Ramos (cell line): ENCODE data around the gene FGF16.
"Not testable (repeated sequence)": the region's sequence is repeated elsewhere in the genome, so short reads cannot be mapped to it uniquely, and the experiment has no call there.

Experiments
- in situ Hi-C: fragments of 300-500 bp; cut with MboI; formaldehyde crosslinking; loops from one replicate; pipeline ENCODE4 v1.14.3; 2022; ENCODE audit warnings: low sequenced_read_pairs; ENCODE audit not compliant: unreplicated experiment

FGF16 gene

GRCh38 chrX:77444545-77444944 lies 2.6 kb upstream of the FGF16 start:
- in situ Hi-C loops: no loop called here

- in situ Hi-C loops: no loop called here
These were observed 1.1 kb upstream of the FGF16 start for GRCh38 chrX:77446029-77446585.

GRCh38 chrX:77447653-77448569 lies 722 bp downstream of the FGF16 start:
- in situ Hi-C loops: no loop called here

GRCh38 chrX:77450415-77450814 lies 3.2 kb downstream of the FGF16 start:
- in situ Hi-C loops: no loop called here

- in situ Hi-C loops: no loop called here
These were observed 3.8 kb downstream of the FGF16 start for GRCh38 chrX:77450996-77451395.

GRCh38 chrX:77453190-77453589 lies 6.0 kb downstream of the FGF16 start:
- in situ Hi-C loops: no loop called here

- in situ Hi-C loops: no loop called here
These were observed 8.2 kb downstream of the FGF16 start for GRCh38 chrX:77455437-77455836.

- in situ Hi-C loops: no loop called here
These were observed 36.9 kb downstream of the FGF16 start for GRCh38 chrX:77484045-77484444.

- in situ Hi-C loops: no loop called here
These were observed 46.7 kb downstream of the FGF16 start for GRCh38 chrX:77493677-77494553.

GRCh38 chrX:77500164-77500563 lies 53.0 kb downstream of the FGF16 start:
- in situ Hi-C loops: not testable (repeated sequence)

GRCh38 chrX:77502951-77503525 lies 55.8 kb downstream of the FGF16 start:
- in situ Hi-C loops: no loop called here

GRCh38 chrX:77505227-77505626 lies 58.0 kb downstream of the FGF16 start:
- in situ Hi-C loops: no loop called here
